Astrocyte (in vitro differentiated cells and primary cell): ENCODE measurements around the gene MATN1. TPM values are rescaled to one million over a fixed set of nuclear protein-coding genes. Genes with fewer than 3 reads are reported as not detected.
A peak's percentile ranks its signal among the peaks of the same experiment; 100 is the strongest.

Experiments used
- DNase-seq: peaks from one replicate; pipeline ENCODE4 v3.0.0-alpha.2; 2010; ENCODE audit warnings: low read depth
- FAIRE-seq: peaks from 2 replicates; lab custom pipeline; 2011; peaks lifted over from hg19 to GRCh38; lab: Jason Lieb, UNC
- H2AFZ ChIP-seq: 2 replicates; pipeline ENCODE4 v1.6.0; 2012; ENCODE audit warnings: low read depth, low read length, inconsistent platforms
- H3K27ac ChIP-seq: 2 replicates; pipeline ENCODE4 v1.5.1; 2011; ENCODE audit warnings: low read depth, low read length, inconsistent platforms
- H3K27me3 ChIP-seq: 2 replicates; pipeline ENCODE4 v1.6.0; 2011; ENCODE audit warnings: low read length, inconsistent platforms; ENCODE audit not compliant: insufficient read depth
- H3K36me3 ChIP-seq: 2 replicates; pipeline ENCODE4 v1.5.1; 2011; ENCODE audit warnings: low read length, inconsistent platforms; ENCODE audit not compliant: insufficient read depth
- H3K4me1 ChIP-seq: 2 replicates; pipeline ENCODE4 v1.5.1; 2011; ENCODE audit warnings: low read length, inconsistent platforms; ENCODE audit not compliant: insufficient read depth
- H3K4me2 ChIP-seq: 2 replicates; pipeline ENCODE4 v1.6.0; 2012; ENCODE audit warnings: low read length, inconsistent platforms
- H3K4me3 ChIP-seq: 2 replicates; pipeline ENCODE4 v1.5.1; 2011; ENCODE audit warnings: low read depth, mild to moderate bottlenecking, low read length, inconsistent platforms; ENCODE audit not compliant: insufficient read depth
- H3K79me2 ChIP-seq: 2 replicates; pipeline ENCODE4 v1.6.0; 2012; ENCODE audit warnings: mild to moderate bottlenecking, low read length, inconsistent platforms; ENCODE audit not compliant: insufficient read depth
- H3K9ac ChIP-seq: 2 replicates; pipeline ENCODE4 v1.6.0; 2012; ENCODE audit warnings: mild to moderate bottlenecking, low read length, inconsistent platforms
- H3K9me3 ChIP-seq: 2 replicates; pipeline ENCODE4 v1.5.1; 2012; ENCODE audit warnings: low read depth, mild to moderate bottlenecking, low read length, inconsistent platforms; ENCODE audit not compliant: insufficient read depth
- H4K20me1 ChIP-seq: 2 replicates; pipeline ENCODE4 v1.6.0; 2012; ENCODE audit warnings: low read length, inconsistent platforms; ENCODE audit not compliant: insufficient read depth
- H3K27ac Mint-ChIP-seq: one replicate; pipeline ENCODE4 v1.8.0; 2021; ENCODE audit warnings: mild to moderate bottlenecking, mixed read lengths; ENCODE audit not compliant: unreplicated experiment
- H3K27me3 Mint-ChIP-seq: one replicate; pipeline ENCODE4 v1.8.0; 2021; ENCODE audit warnings: low read depth, mixed read lengths; ENCODE audit not compliant: unreplicated experiment
- H3K36me3 Mint-ChIP-seq: one replicate; pipeline ENCODE4 v1.8.0; 2021; ENCODE audit warnings: low read depth, mixed read lengths; ENCODE audit not compliant: unreplicated experiment
- H3K4me1 Mint-ChIP-seq: one replicate; pipeline ENCODE4 v1.8.0; 2021; ENCODE audit warnings: low read depth, mixed read lengths; ENCODE audit not compliant: unreplicated experiment
- H3K4me3 Mint-ChIP-seq: one replicate; pipeline ENCODE4 v1.8.0; 2021; ENCODE audit warnings: mild to moderate bottlenecking, moderate library complexity, mixed read lengths; ENCODE audit not compliant: unreplicated experiment
- H3K9me3 Mint-ChIP-seq: one replicate; pipeline ENCODE4 v1.8.0; 2021; ENCODE audit warnings: mild to moderate bottlenecking, mixed read lengths; ENCODE audit not compliant: unreplicated experiment
- EZH2 ChIP-seq: IDR thresholded peaks from 2 replicates; pipeline ENCODE4 v1.6.1; 2012; ENCODE audit warnings: mild to moderate bottlenecking, low read length, inconsistent platforms; ENCODE audit not compliant: insufficient read depth
- total RNA-seq: library from RNA; stranded (reverse); gene quantifications from 2 replicates; pipeline ENCODE4 v1.2.1, GENCODE V29; 2021
- TF ChIP-seq, protein P1 (sequence below): IDR thresholded peaks from 2 replicates; pipeline ENCODE4 v1.5.1; 2011; ENCODE audit warnings: low read depth, mild to moderate bottlenecking, inconsistent platforms, low read length, moderate library complexity; ENCODE audit not compliant: insufficient read depth

Gene MATN1
- total RNA-seq, 1 donor from 2014 or later, result 0.32 TPM

DNA sequence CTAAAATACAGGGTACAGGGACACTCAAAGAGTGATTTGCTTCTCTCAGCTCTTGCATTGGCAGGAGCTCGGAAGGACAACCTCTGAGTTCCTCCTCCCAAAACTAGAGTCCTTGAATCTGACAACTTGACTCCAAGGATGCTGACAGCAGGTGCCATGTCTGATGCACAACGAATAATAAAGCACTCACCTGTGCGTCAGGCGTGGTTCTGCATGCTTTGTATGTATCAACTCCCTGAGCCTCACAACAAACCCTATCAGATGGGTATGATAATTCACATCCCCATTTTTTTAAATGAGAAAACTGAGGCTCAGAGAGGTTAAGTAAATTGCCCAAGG is 32.8 kb upstream of the MATN1 start:
- FAIRE-seq (no peak), DNase-seq (no peak)
- Histone ChIP-seq H3K27ac (no peak overlapping the region), H3K9me3 (no peaks in the 10 kb centered on the region), H3K4me1 (peaks cover 20% of the 10 kb centered on the region), H3K27me3 (peaks cover 13% of the 10 kb centered on the region), H3K79me2 (no peaks in the 10 kb centered on the region), H3K36me3 (no peaks in the 10 kb centered on the region), H2AFZ (no peak overlapping the region), H3K9ac (no peak overlapping the region), H4K20me1 (peaks cover 4% of the 10 kb centered on the region), H3K4me2 (peak overlapping the region; percentile 64), H3K4me3 (no peak overlapping the region)
- TF ChIP-seq, protein P1, sequence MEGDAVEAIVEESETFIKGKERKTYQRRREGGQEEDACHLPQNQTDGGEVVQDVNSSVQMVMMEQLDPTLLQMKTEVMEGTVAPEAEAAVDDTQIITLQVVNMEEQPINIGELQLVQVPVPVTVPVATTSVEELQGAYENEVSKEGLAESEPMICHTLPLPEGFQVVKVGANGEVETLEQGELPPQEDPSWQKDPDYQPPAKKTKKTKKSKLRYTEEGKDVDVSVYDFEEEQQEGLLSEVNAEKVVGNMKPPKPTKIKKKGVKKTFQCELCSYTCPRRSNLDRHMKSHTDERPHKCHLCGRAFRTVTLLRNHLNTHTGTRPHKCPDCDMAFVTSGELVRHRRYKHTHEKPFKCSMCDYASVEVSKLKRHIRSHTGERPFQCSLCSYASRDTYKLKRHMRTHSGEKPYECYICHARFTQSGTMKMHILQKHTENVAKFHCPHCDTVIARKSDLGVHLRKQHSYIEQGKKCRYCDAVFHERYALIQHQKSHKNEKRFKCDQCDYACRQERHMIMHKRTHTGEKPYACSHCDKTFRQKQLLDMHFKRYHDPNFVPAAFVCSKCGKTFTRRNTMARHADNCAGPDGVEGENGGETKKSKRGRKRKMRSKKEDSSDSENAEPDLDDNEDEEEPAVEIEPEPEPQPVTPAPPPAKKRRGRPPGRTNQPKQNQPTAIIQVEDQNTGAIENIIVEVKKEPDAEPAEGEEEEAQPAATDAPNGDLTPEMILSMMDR, result no peak
- TF ChIP-seq EZH2, result no peak
- H3K9me3 Mint-ChIP-seq, result peaks cover 3% of the 10 kb centered on the region
- no peak overlapping the region for H3K4me3 Mint-ChIP-seq
- H3K36me3 Mint-ChIP-seq, result peaks cover 2% of the 10 kb centered on the region
- H3K27ac Mint-ChIP-seq, result no peak overlapping the region
- peaks cover 22% of the 10 kb centered on the region for H3K4me1 Mint-ChIP-seq
- peaks cover 12% of the 10 kb centered on the region for H3K27me3 Mint-ChIP-seq

DNA sequence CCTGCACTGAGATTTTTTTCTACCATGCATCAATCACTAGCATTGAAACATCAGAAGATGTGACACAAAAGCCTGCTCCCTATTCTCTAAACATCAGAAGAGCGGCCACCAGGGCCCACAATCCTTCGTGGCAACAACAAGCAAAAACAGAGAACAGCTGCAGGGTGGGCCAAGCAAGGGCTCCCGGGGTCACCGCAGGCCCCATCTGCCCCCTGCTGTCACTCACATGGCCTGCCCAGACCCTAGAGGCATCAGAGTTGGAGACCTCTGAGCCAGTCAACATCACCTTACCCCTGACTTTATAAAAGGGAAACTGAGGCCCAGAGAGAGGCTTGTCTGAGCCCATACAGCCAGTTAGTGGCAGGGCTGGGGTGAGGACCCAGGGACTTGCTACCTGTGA is 32.4 kb upstream of the MATN1 start:
- Mint-ChIP-seq H3K4me1 (peaks cover 17% of the 10 kb centered on the region), H3K9me3 (peaks cover 3% of the 10 kb centered on the region), H3K27ac (no peak overlapping the region), H3K36me3 (peaks cover 2% of the 10 kb centered on the region), H3K27me3 (peaks cover 9% of the 10 kb centered on the region), H3K4me3 (no peak overlapping the region)
- Histone ChIP-seq H4K20me1 (peaks cover 4% of the 10 kb centered on the region), H3K27ac (no peak overlapping the region), H3K9me3 (no peaks in the 10 kb centered on the region), H3K9ac (no peak overlapping the region), H2AFZ (no peak overlapping the region), H3K27me3 (peaks cover 13% of the 10 kb centered on the region), H3K79me2 (no peaks in the 10 kb centered on the region), H3K4me3 (no peak overlapping the region), H3K4me2 (peak overlapping the region; percentile 64), H3K36me3 (no peaks in the 10 kb centered on the region), H3K4me1 (peaks cover 20% of the 10 kb centered on the region)
- DNase-seq (no peak), FAIRE-seq (no peak)
- no peak for TF ChIP-seq EZH2
- TF ChIP-seq, protein P1, result no peak

DNA sequence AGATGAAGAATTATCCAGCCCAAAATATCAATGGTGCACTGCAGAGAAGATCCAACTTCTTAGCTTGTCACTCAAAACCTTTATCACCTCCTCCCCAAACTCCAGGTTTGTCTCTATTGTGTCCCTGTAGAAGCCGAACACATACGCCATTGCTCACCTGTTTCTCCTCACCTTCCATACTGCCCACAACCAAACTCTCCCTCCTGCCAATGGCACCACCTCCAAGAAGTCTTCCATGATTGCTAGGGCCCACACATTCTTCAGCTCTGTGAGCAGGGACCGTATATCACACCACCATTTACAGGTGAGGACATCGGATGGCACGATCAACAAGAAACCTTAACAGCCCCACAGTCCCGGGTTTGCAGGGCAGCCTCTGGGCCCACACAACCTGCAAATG is 31.9 kb upstream of the MATN1 start:
- Histone ChIP-seq H3K79me2 (no peaks in the 10 kb centered on the region), H3K36me3 (no peaks in the 10 kb centered on the region), H4K20me1 (peaks cover 4% of the 10 kb centered on the region), H2AFZ (no peak overlapping the region), H3K4me1 (peaks cover 20% of the 10 kb centered on the region), H3K9ac (no peak overlapping the region), H3K4me2 (no peak overlapping the region), H3K27ac (no peak overlapping the region), H3K27me3 (peaks cover 13% of the 10 kb centered on the region), H3K4me3 (no peak overlapping the region), H3K9me3 (no peaks in the 10 kb centered on the region)
- Mint-ChIP-seq H3K27me3 (peaks cover 9% of the 10 kb centered on the region), H3K27ac (no peak overlapping the region), H3K36me3 (peaks cover 2% of the 10 kb centered on the region), H3K9me3 (peaks cover 3% of the 10 kb centered on the region), H3K4me3 (no peak overlapping the region), H3K4me1 (peaks cover 17% of the 10 kb centered on the region)
- DNase-seq (no peak), FAIRE-seq (no peak)
- TF ChIP-seq, protein P1, result no peak
- TF ChIP-seq EZH2, result no peak
